ENCODE data around the gene ITGAL. TPM values are rescaled to one million over a fixed set of nuclear protein-coding genes. Genes with fewer than 3 reads are reported as not detected.
"Not testable (repeated sequence)": the region's sequence is repeated elsewhere in the genome, so short reads cannot be mapped to it uniquely, and the experiment has no call there.

Gene ITGAL
- total and polyA plus RNA-seq, 4 donors = 4.3 to 11.8 (median 6.9) TPM

DNA sequence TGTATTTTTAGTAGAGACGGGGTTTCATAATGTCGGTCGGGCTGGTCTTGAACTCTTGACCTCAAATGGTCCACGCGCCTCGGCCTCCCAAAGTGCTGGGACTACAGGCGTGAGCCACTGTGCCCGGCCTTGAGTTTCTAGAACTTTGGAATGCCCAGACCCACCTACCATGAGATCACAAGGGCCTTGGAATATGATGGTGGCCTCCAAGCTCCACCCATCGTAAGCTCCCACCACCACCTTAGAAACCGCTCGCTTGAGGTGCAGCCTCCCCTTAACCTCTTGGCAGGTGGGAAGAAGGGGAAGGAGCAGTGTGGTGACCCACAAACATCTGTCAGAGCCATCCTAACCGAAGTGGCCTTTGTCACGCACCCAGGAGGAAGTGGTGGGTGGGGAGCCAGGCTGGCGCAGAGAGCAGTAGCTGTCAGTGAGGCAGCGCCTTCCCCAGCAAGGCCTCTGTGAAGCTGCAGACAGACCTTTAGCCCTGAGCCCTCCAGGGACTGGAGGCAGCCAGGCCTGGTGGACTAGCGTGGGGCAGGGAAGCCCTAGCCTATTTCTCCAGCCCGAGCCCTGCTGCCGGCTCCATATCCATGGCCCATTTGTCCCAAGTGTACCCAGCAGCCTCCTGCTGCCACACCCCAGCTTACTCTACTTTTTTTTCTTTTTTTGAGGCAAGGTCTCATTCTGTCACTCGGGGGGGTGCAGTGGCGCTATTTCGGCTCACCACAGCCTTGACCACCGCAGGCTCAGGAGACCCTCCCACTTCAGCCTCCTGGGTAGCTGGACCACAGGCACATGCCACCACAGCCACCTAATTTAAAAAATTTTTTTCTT is 13.8 kb upstream of the ITGAL start:
- Histone ChIP-seq H3K9me3 (ENCODE audit: control insufficient read depth in 4 of 4, low read length in 3 of 4) (no peaks in the 10 kb centered on the region), H3K4me1 (ENCODE audit: control insufficient read depth in 4 of 4, insufficient read depth in 4 of 4, low read length in 3 of 4) (peaks cover 0 to 9% (median 0%) of the 10 kb centered on the region in 4 donors), H3K27ac (ENCODE audit: low read depth in 1 of 2, low read length in 2 of 2) (no peak overlapping the region), H3K9ac (ENCODE audit: low read depth in 1 of 2, low read length in 2 of 2) (no peak overlapping the region), H3K36me3 (ENCODE audit: control insufficient read depth in 4 of 4, insufficient read depth in 3 of 4, low read depth in 1 of 4, low read length in 3 of 4) (no peaks in the 10 kb centered on the region), H3K27me3 (ENCODE audit: control insufficient read depth in 4 of 4, insufficient read depth in 4 of 4, low read length in 3 of 4) (no peaks in the 10 kb centered on the region), H3K4me3 (ENCODE audit: low read depth in 1 of 3, low read length in 3 of 3) (no peak overlapping the region)
- DNase-seq (ENCODE audit: low spot score) = peak; percentile 43
- no peak for TF ChIP-seq EGR1 (IDR thresholded peaks at IDR 0.05; ENCODE audit: low read depth in 2 of 2)
- WGBS = 80% methylated on average over 22 of the region's 22 CpGs

DNA sequence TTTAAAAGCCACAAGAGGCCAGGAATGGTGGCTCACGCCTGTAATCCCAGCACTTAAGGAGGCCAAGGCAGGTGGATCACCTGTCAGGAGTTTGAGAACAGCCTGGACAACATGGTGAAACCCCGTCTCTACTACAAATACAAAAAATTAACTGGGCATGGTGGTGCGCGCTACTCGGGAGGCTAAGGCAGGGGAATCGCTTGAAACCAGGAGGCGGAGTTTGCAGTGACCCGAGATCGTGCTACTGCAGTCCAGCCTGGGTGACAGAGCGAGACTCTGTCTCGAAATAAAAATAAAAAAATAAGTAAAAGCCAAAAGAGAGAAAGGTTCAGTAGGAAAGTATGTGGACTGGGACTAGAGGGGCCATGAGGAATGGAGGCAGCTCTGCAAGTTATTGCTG is 13.1 kb upstream of the ITGAL start:
- H3K36me3 ChIP-seq (ENCODE audit: control insufficient read depth in 4 of 4, insufficient read depth in 3 of 4, low read depth in 1 of 4, low read length in 3 of 4) = no peaks in the 10 kb centered on the region
- TF ChIP-seq, protein P1, sequence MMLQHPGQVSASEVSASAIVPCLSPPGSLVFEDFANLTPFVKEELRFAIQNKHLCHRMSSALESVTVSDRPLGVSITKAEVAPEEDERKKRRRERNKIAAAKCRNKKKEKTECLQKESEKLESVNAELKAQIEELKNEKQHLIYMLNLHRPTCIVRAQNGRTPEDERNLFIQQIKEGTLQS (IDR thresholded peaks at IDR 0.05) = no peak
- TF ChIP-seq FOXA2 (IDR thresholded peaks at IDR 0.05) (no peak), TAF1 (conservative IDR thresholded peaks at IDR 0.05) (no peak), YY1 (IDR thresholded peaks at IDR 0.05) (no peak), FOXA1 (IDR thresholded peaks at IDR 0.05) (no peak), SP1 (IDR thresholded peaks at IDR 0.05) (no peak), GABPA (IDR thresholded peaks at IDR 0.05 in 1 of 2, conservative IDR thresholded peaks at IDR 0.05 in 1 of 2) (no peak), RAD21 (IDR thresholded peaks at IDR 0.05) (no peak), JUND (IDR thresholded peaks at IDR 0.05) (no peak), EGR1 (IDR thresholded peaks at IDR 0.05; ENCODE audit: low read depth in 2 of 2) (no peak), HNF4G (IDR thresholded peaks at IDR 0.05) (no peak), HNF4A (conservative IDR thresholded peaks at IDR 0.05) (no peak), RXRA (IDR thresholded peaks at IDR 0.05) (no peak)
- TF ChIP-seq, protein P2, sequence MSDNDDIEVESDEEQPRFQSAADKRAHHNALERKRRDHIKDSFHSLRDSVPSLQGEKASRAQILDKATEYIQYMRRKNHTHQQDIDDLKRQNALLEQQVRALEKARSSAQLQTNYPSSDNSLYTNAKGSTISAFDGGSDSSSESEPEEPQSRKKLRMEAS (IDR thresholded peaks at IDR 0.05) = no peak
- TF ChIP-seq, protein P3, sequence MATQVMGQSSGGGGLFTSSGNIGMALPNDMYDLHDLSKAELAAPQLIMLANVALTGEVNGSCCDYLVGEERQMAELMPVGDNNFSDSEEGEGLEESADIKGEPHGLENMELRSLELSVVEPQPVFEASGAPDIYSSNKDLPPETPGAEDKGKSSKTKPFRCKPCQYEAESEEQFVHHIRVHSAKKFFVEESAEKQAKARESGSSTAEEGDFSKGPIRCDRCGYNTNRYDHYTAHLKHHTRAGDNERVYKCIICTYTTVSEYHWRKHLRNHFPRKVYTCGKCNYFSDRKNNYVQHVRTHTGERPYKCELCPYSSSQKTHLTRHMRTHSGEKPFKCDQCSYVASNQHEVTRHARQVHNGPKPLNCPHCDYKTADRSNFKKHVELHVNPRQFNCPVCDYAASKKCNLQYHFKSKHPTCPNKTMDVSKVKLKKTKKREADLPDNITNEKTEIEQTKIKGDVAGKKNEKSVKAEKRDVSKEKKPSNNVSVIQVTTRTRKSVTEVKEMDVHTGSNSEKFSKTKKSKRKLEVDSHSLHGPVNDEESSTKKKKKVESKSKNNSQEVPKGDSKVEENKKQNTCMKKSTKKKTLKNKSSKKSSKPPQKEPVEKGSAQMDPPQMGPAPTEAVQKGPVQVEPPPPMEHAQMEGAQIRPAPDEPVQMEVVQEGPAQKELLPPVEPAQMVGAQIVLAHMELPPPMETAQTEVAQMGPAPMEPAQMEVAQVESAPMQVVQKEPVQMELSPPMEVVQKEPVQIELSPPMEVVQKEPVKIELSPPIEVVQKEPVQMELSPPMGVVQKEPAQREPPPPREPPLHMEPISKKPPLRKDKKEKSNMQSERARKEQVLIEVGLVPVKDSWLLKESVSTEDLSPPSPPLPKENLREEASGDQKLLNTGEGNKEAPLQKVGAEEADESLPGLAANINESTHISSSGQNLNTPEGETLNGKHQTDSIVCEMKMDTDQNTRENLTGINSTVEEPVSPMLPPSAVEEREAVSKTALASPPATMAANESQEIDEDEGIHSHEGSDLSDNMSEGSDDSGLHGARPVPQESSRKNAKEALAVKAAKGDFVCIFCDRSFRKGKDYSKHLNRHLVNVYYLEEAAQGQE (IDR thresholded peaks at IDR 0.05) = no peak
- TF ChIP-seq, protein P4, sequence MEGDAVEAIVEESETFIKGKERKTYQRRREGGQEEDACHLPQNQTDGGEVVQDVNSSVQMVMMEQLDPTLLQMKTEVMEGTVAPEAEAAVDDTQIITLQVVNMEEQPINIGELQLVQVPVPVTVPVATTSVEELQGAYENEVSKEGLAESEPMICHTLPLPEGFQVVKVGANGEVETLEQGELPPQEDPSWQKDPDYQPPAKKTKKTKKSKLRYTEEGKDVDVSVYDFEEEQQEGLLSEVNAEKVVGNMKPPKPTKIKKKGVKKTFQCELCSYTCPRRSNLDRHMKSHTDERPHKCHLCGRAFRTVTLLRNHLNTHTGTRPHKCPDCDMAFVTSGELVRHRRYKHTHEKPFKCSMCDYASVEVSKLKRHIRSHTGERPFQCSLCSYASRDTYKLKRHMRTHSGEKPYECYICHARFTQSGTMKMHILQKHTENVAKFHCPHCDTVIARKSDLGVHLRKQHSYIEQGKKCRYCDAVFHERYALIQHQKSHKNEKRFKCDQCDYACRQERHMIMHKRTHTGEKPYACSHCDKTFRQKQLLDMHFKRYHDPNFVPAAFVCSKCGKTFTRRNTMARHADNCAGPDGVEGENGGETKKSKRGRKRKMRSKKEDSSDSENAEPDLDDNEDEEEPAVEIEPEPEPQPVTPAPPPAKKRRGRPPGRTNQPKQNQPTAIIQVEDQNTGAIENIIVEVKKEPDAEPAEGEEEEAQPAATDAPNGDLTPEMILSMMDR (IDR thresholded peaks at IDR 0.05; ENCODE audit: low read depth, low read length, missing input control) = no peak
- TF ChIP-seq, protein P5, sequence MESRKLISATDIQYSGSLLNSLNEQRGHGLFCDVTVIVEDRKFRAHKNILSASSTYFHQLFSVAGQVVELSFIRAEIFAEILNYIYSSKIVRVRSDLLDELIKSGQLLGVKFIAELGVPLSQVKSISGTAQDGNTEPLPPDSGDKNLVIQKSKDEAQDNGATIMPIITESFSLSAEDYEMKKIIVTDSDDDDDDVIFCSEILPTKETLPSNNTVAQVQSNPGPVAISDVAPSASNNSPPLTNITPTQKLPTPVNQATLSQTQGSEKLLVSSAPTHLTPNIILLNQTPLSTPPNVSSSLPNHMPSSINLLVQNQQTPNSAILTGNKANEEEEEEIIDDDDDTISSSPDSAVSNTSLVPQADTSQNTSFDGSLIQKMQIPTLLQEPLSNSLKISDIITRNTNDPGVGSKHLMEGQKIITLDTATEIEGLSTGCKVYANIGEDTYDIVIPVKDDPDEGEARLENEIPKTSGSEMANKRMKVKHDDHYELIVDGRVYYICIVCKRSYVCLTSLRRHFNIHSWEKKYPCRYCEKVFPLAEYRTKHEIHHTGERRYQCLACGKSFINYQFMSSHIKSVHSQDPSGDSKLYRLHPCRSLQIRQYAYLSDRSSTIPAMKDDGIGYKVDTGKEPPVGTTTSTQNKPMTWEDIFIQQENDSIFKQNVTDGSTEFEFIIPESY (IDR thresholded peaks at IDR 0.05) = no peak
- WGBS = 91% methylated on average over 11 of the region's 11 CpGs
- no peaks in the 10 kb centered on the region for H3K9me3 ChIP-seq (ENCODE audit: control insufficient read depth in 4 of 4, low read length in 3 of 4)
- no peaks in the 10 kb centered on the region for H3K27me3 ChIP-seq (ENCODE audit: control insufficient read depth in 4 of 4, insufficient read depth in 4 of 4, low read length in 3 of 4)
- H3K4me1 ChIP-seq (ENCODE audit: control insufficient read depth in 4 of 4, insufficient read depth in 4 of 4, low read length in 3 of 4) = peaks cover 0 to 9% (median 0%) of the 10 kb centered on the region in 4 donors
- no peak overlapping the region for H3K9ac ChIP-seq (ENCODE audit: low read depth in 1 of 2, low read length in 2 of 2)
- H3K4me3 ChIP-seq (ENCODE audit: low read depth in 1 of 3, low read length in 3 of 3) = no peak overlapping the region
- H3K27ac ChIP-seq (ENCODE audit: low read depth in 1 of 2, low read length in 2 of 2) = no peak overlapping the region
- no peak for DNase-seq (ENCODE audit: low spot score)

DNA sequence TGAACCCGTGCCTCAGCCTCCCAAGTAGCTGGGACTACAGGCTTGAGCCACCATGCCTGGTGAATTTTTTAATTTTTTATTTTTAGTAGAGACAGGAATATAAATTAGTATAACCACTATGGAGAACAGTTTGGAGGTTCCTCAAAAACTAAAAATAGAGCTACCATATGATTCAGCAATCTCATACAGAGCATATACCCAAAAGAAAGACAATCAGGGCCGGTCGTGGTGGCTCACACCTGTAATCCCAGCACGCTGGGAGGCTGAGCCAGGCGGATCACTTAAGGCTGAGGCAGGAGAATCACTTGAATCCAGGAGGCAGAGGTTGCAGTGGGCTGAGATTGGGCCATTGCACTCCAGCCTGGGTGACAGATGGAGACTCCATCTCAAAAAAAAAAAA is 11.1 kb upstream of the ITGAL start:
- H3K36me3 ChIP-seq (ENCODE audit: control insufficient read depth in 4 of 4, insufficient read depth in 3 of 4, low read depth in 1 of 4, low read length in 3 of 4); H3K27me3 ChIP-seq (ENCODE audit: control insufficient read depth in 4 of 4, insufficient read depth in 4 of 4, low read length in 3 of 4); H3K4me3 ChIP-seq (ENCODE audit: low read depth in 1 of 3, low read length in 3 of 3); H3K9me3 ChIP-seq (ENCODE audit: control insufficient read depth in 4 of 4, low read length in 3 of 4); H3K9ac ChIP-seq (ENCODE audit: low read depth in 1 of 2, low read length in 2 of 2); DNase-seq (ENCODE audit: low spot score); H3K4me1 ChIP-seq (ENCODE audit: control insufficient read depth in 4 of 4, insufficient read depth in 4 of 4, low read length in 3 of 4); H3K27ac ChIP-seq (ENCODE audit: low read depth in 1 of 2, low read length in 2 of 2): not testable (repeated sequence)
- 88% methylated on average over 5 of the region's 5 CpGs for WGBS
